Mesenchymal stem cell (in vitro differentiated cells and primary cell): ENCODE data around the gene LRIG1.

Experiments used
- DNase-seq: peaks from one replicate; pipeline ENCODE4 v3.0.0-alpha.2; 2013
- H2AFZ ChIP-seq: one replicate; pipeline ENCODE4 v1.6.1; 2013; ENCODE audit warnings: low read depth, mild to moderate bottlenecking, control low read depth, inconsistent platforms, low read length, moderate library complexity
- H2AK5ac ChIP-seq: 2 replicates; pipeline ENCODE4 v1.6.1; 2013; ENCODE audit warnings: low read length, moderate library complexity, mild to moderate bottlenecking, inconsistent platforms; ENCODE audit not compliant: severe bottlenecking
- H2BK120ac ChIP-seq: one replicate; pipeline ENCODE4 v1.6.1; 2013; ENCODE audit warnings: low read depth, mild to moderate bottlenecking, inconsistent platforms, low read length, moderate library complexity
- H2BK12ac ChIP-seq, 2 experiments: one replicate each; pipeline ENCODE4 v1.6.1; 2013; ENCODE audit warnings: inconsistent platforms in 2 of 2, low read length in 2 of 2, mild to moderate bottlenecking in 2 of 2, moderate library complexity in 2 of 2, control low read depth in 1 of 2
- H2BK15ac ChIP-seq: one replicate; pipeline ENCODE4 v1.6.1; 2013; ENCODE audit warnings: mild to moderate bottlenecking, low read depth, inconsistent platforms; ENCODE audit not compliant: poor library complexity, severe bottlenecking
- H2BK5ac ChIP-seq: 2 replicates; pipeline ENCODE4 v1.6.1; 2013; ENCODE audit warnings: low read depth, mild to moderate bottlenecking, low read length, control low read depth, inconsistent platforms; ENCODE audit not compliant: poor library complexity, severe bottlenecking
- H3K14ac ChIP-seq, 2 experiments: one replicate each; pipeline ENCODE4 v1.6.1; 2013; ENCODE audit warnings: inconsistent platforms in 2 of 2, low read length in 2 of 2, control low read depth in 1 of 2, mild to moderate bottlenecking in 1 of 2, moderate library complexity in 1 of 2
- H3K18ac ChIP-seq, 2 experiments: one replicate each; pipeline ENCODE4 v1.6.1; 2013; ENCODE audit warnings: inconsistent platforms in 2 of 2, low read length in 2 of 2, control low read depth in 1 of 2, low read depth in 1 of 2, mild to moderate bottlenecking in 1 of 2
- H3K23ac ChIP-seq, 2 experiments: one replicate each; pipeline ENCODE4 v1.6.1; 2013; ENCODE audit warnings: inconsistent platforms in 2 of 2, low read length in 2 of 2, mild to moderate bottlenecking in 2 of 2, moderate library complexity in 2 of 2, control low read depth in 1 of 2
- H3K27ac ChIP-seq: 2 replicates; pipeline ENCODE4 v1.5.1; 2013; ENCODE audit warnings: mild to moderate bottlenecking, moderate library complexity, low read length, control low read depth, inconsistent platforms; ENCODE audit not compliant: poor library complexity, severe bottlenecking
- H3K27me3 ChIP-seq, 2 experiments: 2 replicates each; pipeline versions ENCODE4 v1.6.1 to v1.7.0; 2013; ENCODE audit warnings: low read length in 2 of 2, mild to moderate bottlenecking in 2 of 2, moderate library complexity in 2 of 2, control low read depth in 1 of 2, inconsistent platforms in 1 of 2; ENCODE audit not compliant: control insufficient read depth in 1 of 2, insufficient read depth in 1 of 2
- H3K36me3 ChIP-seq, 2 experiments: 2 replicates each; pipeline versions ENCODE4 v1.6.1 to v1.7.0; 2013; ENCODE audit warnings: low read length in 2 of 2, control low read depth in 1 of 2, inconsistent platforms in 1 of 2, low read depth in 1 of 2, mild to moderate bottlenecking in 1 of 2; ENCODE audit not compliant: insufficient read depth in 2 of 2, control insufficient read depth in 1 of 2
- H3K4ac ChIP-seq, 2 experiments: one replicate each; pipeline ENCODE4 v1.6.1; 2013; ENCODE audit warnings: inconsistent platforms in 2 of 2, low read length in 2 of 2, mild to moderate bottlenecking in 2 of 2, moderate library complexity in 2 of 2, control low read depth in 1 of 2, low read depth in 1 of 2
- H3K4me1 ChIP-seq: 2 replicates; pipeline ENCODE4 v1.6.1; 2013; ENCODE audit warnings: low read depth, low read length, control low read depth; ENCODE audit not compliant: control insufficient read depth, insufficient read depth
- H3K4me2 ChIP-seq: 2 replicates; pipeline ENCODE4 v1.6.1; 2013; ENCODE audit warnings: low read length, mild to moderate bottlenecking, inconsistent platforms; ENCODE audit not compliant: poor library complexity, severe bottlenecking
- H3K4me3 ChIP-seq, 2 experiments: 2 replicates each; pipeline versions ENCODE4 v1.5.1 to v1.7.0; 2013; ENCODE audit warnings: low read length in 2 of 2, mild to moderate bottlenecking in 2 of 2, control low read depth in 1 of 2, low read depth in 1 of 2; ENCODE audit not compliant: insufficient read depth in 1 of 2
- H3K79me1 ChIP-seq: replicated peaks from 2 replicates; pipeline ENCODE4 v1.6.1; 2013; ENCODE audit warnings: mild to moderate bottlenecking, control low read depth, low read length, inconsistent platforms; ENCODE audit not compliant: poor library complexity, severe bottlenecking
- H3K9ac ChIP-seq: 2 replicates; pipeline ENCODE4 v1.7.0; 2013; ENCODE audit warnings: mild to moderate bottlenecking, low read length, moderate library complexity
- H3K9me3 ChIP-seq: 2 replicates; pipeline ENCODE4 v1.7.0; 2013; ENCODE audit warnings: mild to moderate bottlenecking, low read length; ENCODE audit not compliant: control insufficient read depth
- H4K8ac ChIP-seq: one replicate; pipeline ENCODE4 v1.6.1; 2013; ENCODE audit warnings: inconsistent platforms, mild to moderate bottlenecking, low read length, moderate library complexity
- H4K91ac ChIP-seq: one replicate; pipeline ENCODE4 v1.6.1; 2013; ENCODE audit warnings: mild to moderate bottlenecking, low read length, inconsistent platforms
- WGBS: methylation state at CpG from one replicate; pipeline ENCODE4 v1.1.7; 2013; ENCODE audit warnings: mixed read lengths; 5-methylcytosine and 5-hydroxymethylcytosine counted together

The LRIG1 gene

GRCh38 chr3:66506154-66506553, 5.3 kb upstream of the LRIG1 start:
- Histone ChIP-seq H3K27me3 (peaks cover 0 to 17% of the 10 kb centered on the region in 2 experiments), H3K4ac (no peak overlapping the region), H3K79me1 (peaks cover 2% of the 10 kb centered on the region), H3K27ac (no peak overlapping the region), H4K8ac (no peak overlapping the region), H3K9ac (no peak overlapping the region), H2AFZ (no peak overlapping the region), H2BK12ac (no peak overlapping the region), H2BK15ac (no peak overlapping the region), H3K14ac (no peak overlapping the region), H2BK120ac (no peak overlapping the region), H3K4me3 (no peak overlapping the region), H3K36me3 (no peaks in the 10 kb centered on the region), H3K4me1 (peaks cover 12% of the 10 kb centered on the region), H3K9me3 (no peaks in the 10 kb centered on the region), H2BK5ac (no peak overlapping the region), H3K18ac (no peak overlapping the region), H3K4me2 (no peak overlapping the region), H3K23ac (no peak overlapping the region), H4K91ac (no peak overlapping the region), H2AK5ac (no peak overlapping the region)
- no CpG with 5 or more reads among the region's 6 CpGs for WGBS
- DNase-seq, result no peak

- Histone ChIP-seq H2BK5ac (no peak overlapping the region), H3K23ac (no peak overlapping the region), H3K79me1 (peaks cover 2% of the 10 kb centered on the region), H2AK5ac (peak overlapping the region; percentile 68), H3K9ac (no peak overlapping the region), H2AFZ (no peak overlapping the region), H4K8ac (no peak overlapping the region), H3K18ac (no peak overlapping the region), H3K27me3 (peaks cover 0 to 11% of the 10 kb centered on the region in 2 experiments), H3K36me3 (no peaks in the 10 kb centered on the region), H3K14ac (no peak overlapping the region), H2BK120ac (no peak overlapping the region), H3K9me3 (no peaks in the 10 kb centered on the region), H3K4me3 (no peak overlapping the region), H2BK12ac (no peak overlapping the region), H3K27ac (peak overlapping the region; percentile 84), H3K4ac (no peak overlapping the region), H3K4me1 (peaks cover 12% of the 10 kb centered on the region), H4K91ac (no peak overlapping the region), H3K4me2 (peak overlapping the region; percentile 62), H2BK15ac (no peak overlapping the region)
- 58% methylated on average over 4 of the region's 7 CpGs for WGBS
- no peak for DNase-seq
Measured at GRCh38 chr3:66504850-66505641, 4.2 kb upstream of the LRIG1 start.

GRCh38 chr3:66502981-66503380, 2.2 kb upstream of the LRIG1 start:
- no peak overlapping the region for H2BK12ac ChIP-seq
- H2BK5ac ChIP-seq, result no peak overlapping the region
- H2AFZ ChIP-seq, result no peak overlapping the region
- no peak overlapping the region for H4K8ac ChIP-seq
- H3K9ac ChIP-seq, result no peak overlapping the region
- H3K79me1 ChIP-seq, result peaks cover 2% of the 10 kb centered on the region
- DNase-seq, result no peak
- no peak overlapping the region for H3K14ac ChIP-seq
- H3K36me3 ChIP-seq, result no peaks in the 10 kb centered on the region
- no peak overlapping the region for H2BK15ac ChIP-seq
- no peak overlapping the region for H3K23ac ChIP-seq
- H3K27ac ChIP-seq, result no peak overlapping the region
- H2BK120ac ChIP-seq, result no peak overlapping the region
- WGBS, result 33% methylated on average over 1 of the region's 2 CpGs
- no peak overlapping the region for H3K4me2 ChIP-seq
- H2AK5ac ChIP-seq, result no peak overlapping the region
- peaks cover 0 to 11% of the 10 kb centered on the region in 2 experiments for H3K27me3 ChIP-seq
- no peak overlapping the region for H3K4ac ChIP-seq
- peaks cover 12% of the 10 kb centered on the region for H3K4me1 ChIP-seq
- H4K91ac ChIP-seq, result no peak overlapping the region
- H3K18ac ChIP-seq, result no peak overlapping the region
- H3K9me3 ChIP-seq, result no peaks in the 10 kb centered on the region
- H3K4me3 ChIP-seq, result no peak overlapping the region

GRCh38 chr3:66502245-66502874, 1.5 kb upstream of the LRIG1 start:
- Histone ChIP-seq H4K8ac (no peak overlapping the region), H3K79me1 (peaks cover 2% of the 10 kb centered on the region), H3K4me3 (no peak overlapping the region), H3K27me3 (peaks cover 0 to 11% of the 10 kb centered on the region in 2 experiments), H3K36me3 (no peaks in the 10 kb centered on the region), H3K23ac (no peak overlapping the region), H2BK5ac (no peak overlapping the region), H3K4me2 (no peak overlapping the region), H4K91ac (no peak overlapping the region), H2BK15ac (no peak overlapping the region), H3K4me1 (peaks cover 12% of the 10 kb centered on the region), H3K18ac (no peak overlapping the region), H3K27ac (no peak overlapping the region), H3K4ac (no peak overlapping the region), H3K9ac (no peak overlapping the region), H2BK12ac (no peak overlapping the region), H2BK120ac (no peak overlapping the region), H3K9me3 (no peaks in the 10 kb centered on the region), H2AK5ac (no peak overlapping the region), H2AFZ (no peak overlapping the region), H3K14ac (no peak overlapping the region)
- no peak for DNase-seq
- WGBS, result 81% methylated on average over 5 of the region's 6 CpGs
